K562 (cell line): Measurements from ENCODE around the gene CD6. TPM values are rescaled to one million over a fixed set of nuclear protein-coding genes. Genes with fewer than 3 reads are reported as not detected.

ENCODE experiments used
- BRF1 ChIP-seq: IDR thresholded peaks from 3 replicates; pipeline ENCODE4 v1.6.1; 2011; ENCODE audit warnings: borderline replicate concordance, mild to moderate bottlenecking; ENCODE audit not compliant: insufficient read length; ENCODE audit errors: extremely low read depth
- CHD1 ChIP-seq: fragments of 200-600 bp; sonication (generic); IDR thresholded peaks from one replicate; pipeline ENCODE4 v1.6.1; 2012; ENCODE audit warnings: mild to moderate bottlenecking, moderate library complexity, low read length, inconsistent platforms
- FOXK1 ChIP-seq: sonication (generic); formaldehyde crosslinking; IDR thresholded peaks from 2 replicates; pipeline ENCODE4 v1.8.0; 2022; ENCODE audit warnings: missing genetic modification reagents, mild to moderate bottlenecking, borderline replicate concordance
- GABPA ChIP-seq: fragments of 200-800 bp; sonication (Bioruptor generic); conservative IDR thresholded peaks from 2 replicates; pipeline ENCODE4 v1.6.1; 2016; ENCODE audit warnings: low read depth, missing genetic modification characterization, missing compliant biosample characterization
- KDM5B ChIP-seq: fragments of 200-600 bp; sonication (generic); IDR thresholded peaks from 2 replicates; pipeline ENCODE4 v1.6.1; 2012; ENCODE audit warnings: low read depth, mild to moderate bottlenecking, moderate library complexity, low read length, control low read depth, inconsistent platforms; ENCODE audit not compliant: insufficient replicate concordance
- PBX2 ChIP-seq, 2 experiments: IDR thresholded peaks in 1 of 2; conservative IDR thresholded peaks in 1 of 2; 2 replicates each; pipeline ENCODE4 v1.6.1; 2016; ENCODE audit warnings: low read depth in 2 of 2, mild to moderate bottlenecking in 1 of 2, missing compliant biosample characterization in 1 of 2, missing genetic modification characterization in 1 of 2, moderate library complexity in 1 of 2
- PKNOX1 ChIP-seq: fragments of 450-650 bp; IDR thresholded peaks from 2 replicates; pipeline ENCODE4 v1.6.1; 2016
- RHOXF2B ChIP-seq: fragments of 250-450 bp; sonication (Bioruptor Pico); conservative IDR thresholded peaks from 2 replicates; pipeline ENCODE4 v1.5.1; 2021
- ZNF239 ChIP-seq: fragments of 250-450 bp; sonication (Bioruptor Pico); IDR thresholded peaks from 2 replicates; pipeline ENCODE4 v1.4.0; 2020; ENCODE audit warnings: mild to moderate bottlenecking
- ZNF431 ChIP-seq: sonication (generic); formaldehyde crosslinking; IDR thresholded peaks from 2 replicates; pipeline ENCODE4 v1.8.0; 2022; ENCODE audit warnings: mild to moderate bottlenecking, missing genetic modification reagents
- polyA plus RNA-seq, 8 experiments: library from polyadenylated mRNA; depleted of rRNA in 4 of 8; stranded (reverse) in 5 of 8; unstranded in 3 of 8; fragments of >200 nt; fragmentation: Nextera tagmentation in 2 of 8; fragmentation: Illumina TruSeq in 1 of 8; extraction: Ambion mirVana in 2 of 8; extraction: Trizol in 1 of 8; gene quantifications; 2 replicates each; pipeline versions ENCODE4 v1.2.1 to v1.2.3, GENCODE V29; 2011 to 2014; ENCODE audit warnings: inconsistent platforms in 1 of 8, missing spikeins in 1 of 8
- total RNA-seq, 7 experiments: library from RNA; depleted of rRNA in 6 of 7; stranded (reverse); fragments of >200 nt in 6 of 7; fragmentation: Illumina TruSeq in 2 of 7; extraction: Trizol in 2 of 7; gene quantifications; 2 replicates each; pipeline versions ENCODE4 v1.2.1 to v1.2.3, GENCODE V29; 2011 to 2021; ENCODE audit warnings: low replicate concordance in 1 of 7

Gene CD6
- total and polyA plus RNA-seq, 9 of the 15 experiments (the other 6 are each of a cell fraction or from before 2014, with no cell fraction given): 0.84 TPM; not detected in 8

GRCh38 chr11:61022311-61023085 lies 51.0 kb downstream of the CD6 start (continued):
- TF ChIP-seq BRF1: no peak
- TF ChIP-seq ZNF431 (CRISPR knock-in tag): no peak
- TF ChIP-seq KDM5B: no peak
- TF ChIP-seq PKNOX1: peak; percentile 79
- no peak for TF ChIP-seq PBX2 (CRISPR knock-in tag; IDR thresholded peaks at IDR 0.05; ENCODE audit: low read depth)
- 0 out of 2 replicates have a peak, but pooled peaks have one; percentile 9 for TF ChIP-seq PBX2 (tag; conservative IDR thresholded peaks at IDR 0.05; ENCODE audit: low read depth)
- no peak for TF ChIP-seq FOXK1 (CRISPR knock-in tag)
- peak; percentile 56 for TF ChIP-seq GABPA
- no peak for TF ChIP-seq CHD1
- no peak for TF ChIP-seq RHOXF2B (CRISPR knock-in tag)
- no peak for TF ChIP-seq ZNF239 (CRISPR knock-in tag)
- TF ChIP-seq, all 486 proteins: peak for 4
